Medulla oblongata (tissue), 1 donor: ENCODE data around the gene TRIM8.

Source experiments
- DNase-seq: peaks from one replicate; pipeline ENCODE4 v3.0.0-alpha.2; 2015; ENCODE audit errors: extremely low spot score

The TRIM8 gene

GRCh38 chr10:102644066-102644645 lies at the start of gene TRIM8:
TRIM8 (plus strand) TSS chr10:102644479; CDS start chr10:102644618, 139 bp downstream.
- no peak for DNase-seq

- peak; percentile 64 for DNase-seq
Measured at GRCh38 chr10:102595293-102595692, 49.0 kb upstream of the TRIM8 start.

- no peak for DNase-seq
Measured at GRCh38 chr10:102595897-102596296, 48.4 kb upstream of the TRIM8 start.

GRCh38 chr10:102596506-102596971 lies 47.7 kb upstream of the TRIM8 start:
- DNase-seq = peak; percentile 55

- no peak for DNase-seq
Measured at GRCh38 chr10:102597131-102597991, 46.9 kb upstream of the TRIM8 start.

- no peak for DNase-seq
Measured at GRCh38 chr10:102598243-102598642, 46.0 kb upstream of the TRIM8 start.

- no peak for DNase-seq
Measured at GRCh38 chr10:102599565-102600327, 44.5 kb upstream of the TRIM8 start.

GRCh38 chr10:102600816-102601215 lies 43.5 kb upstream of the TRIM8 start:
- no peak for DNase-seq

- no peak for DNase-seq
Measured at GRCh38 chr10:102601639-102602038, 42.6 kb upstream of the TRIM8 start.

- DNase-seq = no peak
Measured at GRCh38 chr10:102602272-102603045, 41.8 kb upstream of the TRIM8 start.

GRCh38 chr10:102603946-102604345 lies 40.3 kb upstream of the TRIM8 start:
- no peak for DNase-seq

- DNase-seq = no peak
Measured at GRCh38 chr10:102604439-102604841, 39.8 kb upstream of the TRIM8 start.

GRCh38 chr10:102605712-102606111 lies 38.6 kb upstream of the TRIM8 start:
- DNase-seq = no peak

- DNase-seq = no peak
Measured at GRCh38 chr10:102608487-102608886, 35.8 kb upstream of the TRIM8 start.

GRCh38 chr10:102610441-102610887 lies 33.8 kb upstream of the TRIM8 start:
- DNase-seq = no peak

- DNase-seq = no peak
Measured at GRCh38 chr10:102611514-102612087, 32.7 kb upstream of the TRIM8 start.

GRCh38 chr10:102612964-102613275 lies 31.4 kb upstream of the TRIM8 start:
- DNase-seq = no peak

- DNase-seq = no peak
Measured at GRCh38 chr10:102613286-102613685, 31.0 kb upstream of the TRIM8 start.

GRCh38 chr10:102613785-102614184 lies 30.5 kb upstream of the TRIM8 start:
- no peak for DNase-seq

GRCh38 chr10:102614888-102615287 lies 29.4 kb upstream of the TRIM8 start:
- no peak for DNase-seq

GRCh38 chr10:102615361-102615760 lies 28.9 kb upstream of the TRIM8 start:
- DNase-seq = no peak
